ENCODE data around the gene RTN4RL2. TPM values are rescaled to one million over a fixed set of nuclear protein-coding genes. Genes with fewer than 3 reads are reported as not detected.

Gene RTN4RL2
- polyA plus RNA-seq, 3 donors: 0.40 to 0.53 (median 0.44) TPM

GRCh38 chr11:57473285-57473841 lies 13.0 kb downstream of the RTN4RL2 start:
- Mint-ChIP-seq H3K36me3 (peaks cover 0 to 7% of the 10 kb centered on the region in 2 donors), H3K4me1 (peaks cover 42% of the 10 kb centered on the region), H3K27me3 (ENCODE audit: low read depth in 3 of 3) (peaks cover 10 to 17% (median 12%) of the 10 kb centered on the region in 3 donors), H3K9me3 (peaks cover 0 to 1% (median 0%) of the 10 kb centered on the region in 7 donors), H3K27ac (peak overlapping the region; percentile 23 to 90 (median 55)), H3K4me3 (peak overlapping the region; percentile 55 to 72)
- Histone ChIP-seq H3K79me2 (ENCODE audit: insufficient read depth, low read length) (peaks cover 7% of the 10 kb centered on the region), H3K9me3 (replicated peaks in 1 of 2; ENCODE audit: control insufficient read depth in 1 of 2, insufficient read depth in 1 of 2, low read length in 2 of 2) (no peaks in the 10 kb centered on the region), H3K4me2 (replicated peaks; ENCODE audit: extremely low read depth, low read length, poor library complexity, severe bottlenecking) (peak overlapping the region; percentile 59), H3K27me3 (ENCODE audit: control insufficient read depth in 2 of 2, insufficient read depth in 2 of 2, low read length in 2 of 2) (no peaks in the 10 kb centered on the region), H3K9ac (ENCODE audit: insufficient read depth, low read length, poor library complexity, severe bottlenecking) (no peak overlapping the region), H3K4me3 (replicated peaks in 1 of 3; ENCODE audit: low read depth in 2 of 3, low read length in 3 of 3) (peak overlapping the region in 1 of 3 experiments; percentile 22), H3K27ac (ENCODE audit: low read depth in 1 of 2, low read length in 2 of 2) (no peak overlapping the region), H2AFZ (ENCODE audit: insufficient read depth, low read depth, low read length, poor library complexity, severe bottlenecking) (peak overlapping the region; percentile 26), H3K4me1 (ENCODE audit: control insufficient read depth in 1 of 2, insufficient read depth in 2 of 2, low read length in 2 of 2) (peaks cover 42 to 47% of the 10 kb centered on the region in 2 donors), H3K36me3 (replicated peaks in 1 of 2; ENCODE audit: control insufficient read depth in 1 of 2, insufficient read depth in 2 of 2, low read length in 2 of 2) (no peaks in the 10 kb centered on the region), H4K20me1 (ENCODE audit: insufficient read depth, low read length) (no peaks in the 10 kb centered on the region)
- TF ChIP-seq CTCF (IDR thresholded peaks at IDR 0.05): no peak
- intact Hi-C loops (cut with micrococcal nuclease): no loop called here
- DNase-seq: peak in 2 of 3 donors; percentile 28 to 32
- 20% methylated on average over 5 of the region's 6 CpGs for WGBS (ENCODE audit: insufficient coverage)

DNA sequence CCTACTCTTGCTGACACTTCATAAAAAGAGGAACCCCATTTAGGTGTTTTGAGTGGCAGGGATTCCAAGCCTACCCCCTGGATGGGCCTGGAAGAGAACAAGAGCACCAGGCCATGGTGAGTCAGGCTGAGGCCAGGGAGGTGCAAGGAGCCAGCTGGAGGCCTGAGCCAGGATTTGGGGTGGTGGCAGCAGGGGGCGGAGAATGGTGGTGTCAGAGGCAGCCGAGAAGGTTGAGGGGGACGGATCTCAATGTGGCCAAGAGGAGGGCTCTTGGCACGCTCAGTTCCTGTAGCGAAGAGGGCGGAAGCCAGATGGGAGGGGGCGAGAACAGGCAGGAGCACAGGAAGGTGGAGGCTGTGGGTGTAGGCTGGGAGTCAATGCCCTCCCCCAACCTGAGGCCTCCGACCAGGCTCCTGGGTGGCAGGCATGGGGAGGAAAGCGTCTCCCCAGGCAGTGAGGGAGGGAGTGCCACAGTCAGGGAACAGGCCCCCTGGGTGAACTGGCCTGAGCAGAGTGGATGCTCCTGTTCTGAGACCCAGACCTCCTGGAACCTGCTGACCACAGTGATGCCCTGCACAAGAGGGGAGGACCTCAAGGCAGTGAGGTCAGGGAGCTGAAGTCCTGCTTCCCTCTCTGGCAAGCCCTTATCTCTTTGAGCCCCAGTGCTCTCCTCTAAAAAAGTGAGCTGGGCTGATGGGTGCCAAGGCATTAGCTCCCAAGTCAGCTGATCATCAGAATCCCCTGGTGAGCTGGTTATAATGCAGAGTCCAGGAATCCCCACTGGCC lies 13.9 kb downstream of the RTN4RL2 start:
- peaks cover 42 to 47% of the 10 kb centered on the region in 2 donors for H3K4me1 ChIP-seq (ENCODE audit: control insufficient read depth in 1 of 2, insufficient read depth in 2 of 2, low read length in 2 of 2)
- peak; percentile 40 to 63 (median 40) for DNase-seq
- no peak for TF ChIP-seq CTCF (IDR thresholded peaks at IDR 0.05)
- peaks cover 42% of the 10 kb centered on the region for H3K4me1 Mint-ChIP-seq
- peak overlapping the region; percentile 59 for H3K4me2 ChIP-seq (replicated peaks; ENCODE audit: extremely low read depth, low read length, poor library complexity, severe bottlenecking)
- peak overlapping the region; percentile 37 to 90 (median 69) for H3K27ac Mint-ChIP-seq
- no peaks in the 10 kb centered on the region for H3K9me3 ChIP-seq (replicated peaks in 1 of 2; ENCODE audit: control insufficient read depth in 1 of 2, insufficient read depth in 1 of 2, low read length in 2 of 2)
- intact Hi-C loops (cut with micrococcal nuclease): no loop called here
- H3K36me3 Mint-ChIP-seq: peaks cover 0 to 7% of the 10 kb centered on the region in 2 donors
- H3K36me3 ChIP-seq (replicated peaks in 1 of 2; ENCODE audit: control insufficient read depth in 1 of 2, insufficient read depth in 2 of 2, low read length in 2 of 2): no peaks in the 10 kb centered on the region
- no peaks in the 10 kb centered on the region for H3K27me3 ChIP-seq (ENCODE audit: control insufficient read depth in 2 of 2, insufficient read depth in 2 of 2, low read length in 2 of 2)
- peak overlapping the region; percentile 27 for H3K9ac ChIP-seq (ENCODE audit: insufficient read depth, low read length, poor library complexity, severe bottlenecking)
- peak overlapping the region in 1 of 3 experiments; percentile 22 for H3K4me3 ChIP-seq (replicated peaks in 1 of 3; ENCODE audit: low read depth in 2 of 3, low read length in 3 of 3)
- no peaks in the 10 kb centered on the region for H4K20me1 ChIP-seq (ENCODE audit: insufficient read depth, low read length)
- H2AFZ ChIP-seq (ENCODE audit: insufficient read depth, low read depth, low read length, poor library complexity, severe bottlenecking): peak overlapping the region; percentile 69
- H3K27me3 Mint-ChIP-seq (ENCODE audit: low read depth in 3 of 3): peaks cover 10 to 17% (median 12%) of the 10 kb centered on the region in 3 donors
- peak overlapping the region; percentile 8 to 15 for H3K27ac ChIP-seq (ENCODE audit: low read depth in 1 of 2, low read length in 2 of 2)
- WGBS (ENCODE audit: insufficient coverage): 2% methylated on average over 8 of the region's 9 CpGs
- peak overlapping the region; percentile 68 to 72 for H3K4me3 Mint-ChIP-seq
- peaks cover 0 to 1% (median 0%) of the 10 kb centered on the region in 7 donors for H3K9me3 Mint-ChIP-seq
- peaks cover 7% of the 10 kb centered on the region for H3K79me2 ChIP-seq (ENCODE audit: insufficient read depth, low read length)

Data from CD14-positive monocyte (primary cell).